ENCODE measurements around the gene DHDDS. TPM values are rescaled to one million over a fixed set of nuclear protein-coding genes. Genes with fewer than 3 reads are reported as not detected.

DHDDS gene
- total RNA-seq, 2 experiments from 2014 or later, result 49.7 to 52.3 TPM

- ChIA-PET CTCF (interaction anchor here (0.7 to 1.7 kb wide), 2 partner anchors 18 to 20 kb away, joined by 4 to 5 read pairs; no protein-coding TSS in a partner anchor), POLR2A (interaction anchor here (0.6 to 1.6 kb wide), 3 partner anchors 10 to 259 kb away, joined by 3 to 6 read pairs (median 4); no protein-coding TSS in a partner anchor)
- no peak overlapping the region for H3K27ac Mint-ChIP-seq
- no peaks in the 10 kb centered on the region for H3K36me3 Mint-ChIP-seq (ENCODE audit: low read depth)
- no peaks in the 10 kb centered on the region for H3K4me1 Mint-ChIP-seq
- no peak for DNase-seq
- no peaks in the 10 kb centered on the region for H3K9me3 Mint-ChIP-seq
- peaks cover 15% of the 10 kb centered on the region for H3K27me3 Mint-ChIP-seq
- no peak overlapping the region for H3K4me3 Mint-ChIP-seq
Observed at GRCh38 chr1:26518355-26518754, 86.2 kb downstream of the DHDDS start.

GRCh38 chr1:26520339-26520738, 88.2 kb downstream of the DHDDS start:
- peaks cover 3% of the 10 kb centered on the region for H3K4me1 Mint-ChIP-seq
- ChIA-PET POLR2A (no interaction called here), CTCF (interaction anchor here (0.6 kb wide), 1 partner anchor 635 kb away, joined by 5 read pairs; the partner anchor contains the start of gene SLC9A1)
- H3K36me3 Mint-ChIP-seq (ENCODE audit: low read depth), result no peaks in the 10 kb centered on the region
- DNase-seq, result no peak
- peaks cover 25% of the 10 kb centered on the region for H3K27me3 Mint-ChIP-seq
- no peaks in the 10 kb centered on the region for H3K9me3 Mint-ChIP-seq
- H3K27ac Mint-ChIP-seq, result no peak overlapping the region
- H3K4me3 Mint-ChIP-seq, result no peak overlapping the region

Other genes with a start within 250 kb of the DHDDS start
- not detected for gene CATSPER4, start 241.7 kb upstream of the DHDDS start, total RNA-seq
- gene CEP85, start 198.1 kb upstream of the DHDDS start, total RNA-seq, result 10 to 100 TPM; 35.5 to 37.7 TPM
- 100 to 1,000 TPM; 662 to 665 TPM for gene SH3BGRL3, start 152.2 kb upstream of the DHDDS start, total RNA-seq
- 10 to 100 TPM; 46.9 to 49.9 TPM for gene UBXN11, start 125.7 kb upstream of the DHDDS start, total RNA-seq
- gene CD52, start 114.4 kb upstream of the DHDDS start, total RNA-seq, result 1,000 to 10,000 TPM; 1,572 to 1,591 TPM
- gene CRYBG2, start 78.2 kb upstream of the DHDDS start, total RNA-seq, result 1 to 10 TPM; 1.9 to 4.3 TPM
- gene ZNF683, start 59.6 kb upstream of the DHDDS start, total RNA-seq, result under 1 TPM in 1 of 2 experiments, not detected in 1; 0.18 TPM
- gene LIN28A, start 21.5 kb upstream of the DHDDS start, total RNA-seq, result not detected
- 100 to 1,000 TPM; 853 to 877 TPM for gene HMGN2, start 40.1 kb downstream of the DHDDS start, total RNA-seq
- gene RPS6KA1, start 97.4 kb downstream of the DHDDS start, total RNA-seq, result 100 to 1,000 TPM; 170 to 175 TPM

All from activated CD4-positive, alpha-beta memory T cell treated with anti-CD3 and anti-CD28 coated beads, Interleukin-2, amount 10 ng/mL, durations not matched to agents 7 days and 5 days (primary cell).